Hematopoietic multipotent progenitor cell treated with erythropoietin and hydrocortisone succinate and interleukin-3 and kit ligand, for 15 days (in vitro differentiated cells): Measurements from ENCODE around the gene POLR3GL.
A peak's percentile ranks its signal among the peaks of the same experiment; 100 is the strongest.

ENCODE experiments used
- DNase-seq: peaks from one replicate; pipeline ENCODE4 v3.0.0-alpha.2; 2015; ENCODE audit warnings: low spot score

The POLR3GL gene

DNA sequence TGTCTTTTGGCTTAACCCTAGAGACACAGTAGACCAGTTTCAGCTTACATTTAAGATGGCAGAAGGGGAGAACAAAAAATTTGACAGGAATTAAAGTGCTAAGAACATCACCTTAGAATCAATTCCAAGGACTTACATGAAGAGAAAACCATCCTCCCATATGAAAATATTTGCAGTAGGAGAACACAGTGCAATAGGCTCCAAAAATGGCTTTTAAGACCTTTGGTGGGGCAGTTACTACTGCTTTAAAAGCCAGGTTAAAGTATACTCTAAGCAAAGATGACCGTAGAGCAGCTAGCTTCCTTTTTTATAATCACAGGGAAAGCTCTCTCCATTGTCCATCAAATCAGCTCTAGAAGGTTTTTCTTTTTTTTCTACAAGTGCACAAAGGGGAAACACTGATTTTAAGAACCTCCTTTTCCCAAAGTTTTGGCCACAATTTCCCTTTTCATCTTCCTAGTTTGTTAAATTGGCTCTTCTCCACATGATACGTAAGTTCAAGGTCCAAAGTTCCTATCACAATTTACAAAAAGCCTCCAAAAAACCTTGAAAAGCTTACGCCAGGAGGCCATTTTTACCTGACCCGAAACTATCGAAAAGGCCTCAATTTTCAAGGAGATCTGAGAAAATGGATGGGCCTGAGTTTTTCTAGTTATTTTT, 28.6 kb downstream of the POLR3GL start:
- no peak for DNase-seq

DNA sequence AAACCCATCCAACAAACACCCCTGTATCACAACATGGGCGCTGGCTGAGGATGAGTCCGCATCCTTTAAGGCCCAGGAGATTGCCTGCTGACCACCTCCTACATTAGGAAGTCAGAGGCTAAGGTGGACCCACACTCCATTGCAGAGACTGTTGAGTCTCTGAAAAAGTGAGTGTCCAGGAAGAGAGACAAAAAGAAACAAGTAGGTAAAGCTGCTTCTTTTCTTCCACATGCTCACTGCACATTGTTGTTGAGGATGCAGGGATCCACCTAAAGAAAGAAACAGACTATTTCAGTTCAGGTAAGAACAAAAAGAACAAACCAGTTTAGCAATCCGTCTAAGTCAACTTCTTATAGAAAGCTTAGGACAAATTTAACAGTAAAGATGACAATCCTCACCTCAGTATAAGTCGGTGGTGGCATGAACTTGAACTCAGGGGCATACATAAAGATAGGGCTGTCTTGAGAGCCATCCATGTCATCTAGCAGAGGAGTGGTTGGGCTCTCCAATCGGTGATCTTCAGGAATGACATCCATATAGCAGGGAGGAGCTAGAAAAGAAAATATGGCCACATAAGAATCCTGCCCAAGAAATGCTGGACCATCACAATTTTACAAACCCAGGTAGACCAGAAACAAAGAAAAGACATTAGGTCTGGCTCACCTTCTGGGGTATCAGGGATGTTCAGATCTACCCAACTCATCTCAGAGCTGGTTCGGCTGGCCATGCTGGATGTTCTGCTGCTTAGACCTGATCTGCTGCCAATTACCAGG, 29.3 kb downstream of the POLR3GL start:
- no peak for DNase-seq

DNA sequence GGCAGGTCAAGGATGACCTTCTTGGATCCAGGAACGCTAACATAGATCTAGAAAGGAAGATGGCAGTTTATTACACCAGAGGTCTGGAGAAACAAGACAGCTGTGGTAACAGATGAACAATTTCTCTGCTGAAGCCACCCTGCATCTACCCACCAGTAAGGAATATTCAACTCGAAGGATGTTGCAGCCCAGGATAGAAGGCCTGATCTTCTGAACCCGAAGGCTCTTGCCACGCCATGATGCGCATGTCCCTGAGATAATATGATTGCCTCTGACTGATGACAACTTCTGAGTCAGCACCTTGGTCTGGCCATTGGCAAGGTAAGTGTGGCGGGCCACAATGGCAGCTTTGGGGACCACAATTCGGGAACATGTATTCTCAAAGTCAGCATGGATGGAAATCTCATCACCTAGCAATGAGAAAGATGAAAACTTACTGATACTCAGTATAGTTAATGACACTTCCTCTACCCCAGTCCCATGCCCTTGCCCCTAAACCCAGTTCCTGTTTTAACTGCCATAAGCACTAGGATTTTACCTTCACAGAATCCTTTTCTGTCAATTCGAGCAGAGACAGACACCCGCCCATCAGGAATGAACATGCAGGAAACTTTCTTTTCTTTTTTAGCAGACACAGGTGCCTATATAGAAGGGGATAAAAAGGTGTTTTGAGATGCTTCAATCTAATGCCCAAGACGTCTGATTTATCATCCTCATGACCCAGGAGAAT, 30.1 kb downstream of the POLR3GL start:
- peak; percentile 67 for DNase-seq

DNA sequence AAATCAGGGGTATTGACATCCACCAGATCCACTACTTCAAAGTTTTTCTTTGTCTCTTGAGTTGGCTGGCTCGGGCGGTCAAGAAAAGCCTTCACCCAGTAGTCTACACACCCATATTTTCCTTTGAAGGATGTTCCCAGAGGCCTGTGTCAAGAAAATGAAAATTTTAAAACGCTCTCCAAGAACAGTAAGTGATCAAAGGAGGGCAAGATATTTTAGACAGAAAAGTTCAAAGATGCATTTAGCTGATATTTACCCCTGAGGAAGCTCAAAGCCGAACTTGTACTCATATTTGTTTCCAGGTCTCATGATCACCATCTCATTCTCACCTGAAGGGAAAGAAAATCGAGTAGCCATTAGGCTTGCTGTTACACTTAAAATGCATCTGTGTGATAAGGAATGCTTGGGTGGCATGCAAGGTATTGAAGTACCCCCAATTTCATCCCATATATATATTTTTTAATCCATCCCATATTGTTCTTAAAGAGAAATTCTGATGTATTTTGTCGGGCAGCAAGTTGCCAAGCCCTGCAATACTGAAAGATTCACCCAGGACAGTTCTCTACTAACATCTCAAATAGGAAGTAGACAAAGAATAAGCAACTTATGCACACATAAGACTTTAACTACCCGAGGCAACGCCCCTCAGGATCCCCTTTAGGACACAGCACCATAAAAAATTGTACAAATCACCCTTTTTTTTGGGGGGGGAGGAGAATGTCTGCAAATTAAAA, 30.8 kb downstream of the POLR3GL start:
- peak; percentile 44 for DNase-seq

DNA sequence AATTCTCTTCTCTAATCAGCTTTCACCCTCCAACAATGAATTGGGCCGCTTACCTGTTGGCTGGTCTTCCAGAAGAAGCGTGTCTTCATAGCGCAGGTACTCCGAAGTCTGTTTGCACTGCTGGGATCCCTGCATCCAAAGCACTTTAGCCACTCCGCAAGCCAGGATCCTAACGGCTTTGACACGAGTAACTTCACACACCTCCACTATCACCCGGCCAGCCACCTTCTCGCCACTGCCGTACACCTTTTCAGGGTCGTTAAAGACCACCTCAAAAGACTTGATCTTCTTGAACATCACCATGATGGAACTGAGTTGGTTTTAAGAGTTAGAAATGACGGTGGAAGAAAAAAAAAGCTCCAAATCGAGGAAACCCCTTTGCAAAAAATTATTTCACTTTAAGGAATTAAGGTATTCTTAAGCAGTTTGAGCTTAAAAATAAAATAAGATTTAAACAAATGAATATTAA, 31.5 kb downstream of the POLR3GL start:
- no peak for DNase-seq

DNA sequence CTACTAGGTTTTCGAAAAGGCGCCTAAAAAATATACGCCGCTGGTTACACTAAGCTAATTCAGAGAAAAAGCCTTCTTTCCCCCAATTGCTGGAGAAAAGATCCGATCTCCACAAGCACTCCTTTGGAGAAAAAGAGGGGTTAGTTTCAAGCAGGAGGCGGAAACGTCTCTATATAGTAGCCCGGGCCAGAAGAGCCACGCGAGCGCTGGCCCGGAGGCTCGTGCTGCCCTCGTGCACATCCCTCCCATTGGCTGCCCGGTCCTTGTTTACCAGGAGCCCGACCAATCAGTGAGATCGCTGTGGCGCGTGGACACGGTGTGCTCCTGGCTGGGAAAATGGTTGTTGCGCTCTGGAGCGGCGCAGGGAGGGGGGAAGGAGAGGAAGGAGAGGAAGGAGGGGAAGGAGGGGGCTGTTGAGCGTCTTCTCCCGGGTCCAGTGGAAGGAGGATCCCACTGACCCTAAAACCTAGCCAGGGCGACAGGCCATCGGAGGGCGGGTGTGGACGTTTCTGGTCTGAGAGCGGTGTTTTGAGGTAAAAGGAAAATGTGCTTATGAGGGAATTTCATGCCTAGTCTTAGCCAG, 32.0 kb downstream of the POLR3GL start, which contains the start of gene TXNIP:
TXNIP (minus strand) TSS at position 147 of the 583 bp plus-strand sequence. CDS start 313 bp downstream, outside the sequence.
- peak; percentile 99 for DNase-seq

DNA sequence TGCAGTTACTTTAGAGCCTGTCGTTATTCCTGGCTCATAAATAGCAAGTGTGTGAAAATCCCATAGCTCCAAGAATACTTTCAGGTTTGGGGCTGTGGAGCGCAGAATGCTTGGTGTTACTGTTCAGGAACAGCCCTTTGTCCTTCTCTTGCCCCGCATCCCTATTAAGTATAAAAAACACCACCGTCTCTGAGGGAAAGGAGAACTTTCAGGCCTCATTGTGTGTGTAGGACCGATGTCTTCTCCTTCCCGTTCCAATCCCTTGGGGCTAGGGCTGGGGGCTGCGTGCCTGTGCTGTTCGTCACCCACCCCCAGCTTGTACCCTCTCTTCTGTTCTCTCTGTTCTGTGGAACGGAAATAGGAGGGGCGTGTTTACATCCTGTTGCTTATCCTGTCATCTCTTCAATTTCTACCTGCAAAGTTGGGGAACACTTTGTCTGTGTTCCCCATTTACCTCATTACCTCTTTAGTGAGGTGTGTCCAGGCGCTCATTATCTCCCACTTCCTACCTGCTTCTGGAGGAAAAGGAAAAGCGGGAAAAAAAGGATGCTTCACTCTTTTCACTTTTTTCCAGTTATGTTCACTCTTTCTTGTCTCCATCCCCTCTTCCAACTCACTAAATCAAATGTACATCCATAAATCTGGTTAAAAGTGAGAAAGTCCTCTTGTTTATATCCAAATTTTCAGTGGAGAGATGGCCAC, 32.7 kb downstream of the POLR3GL start:
- no peak for DNase-seq

DNA sequence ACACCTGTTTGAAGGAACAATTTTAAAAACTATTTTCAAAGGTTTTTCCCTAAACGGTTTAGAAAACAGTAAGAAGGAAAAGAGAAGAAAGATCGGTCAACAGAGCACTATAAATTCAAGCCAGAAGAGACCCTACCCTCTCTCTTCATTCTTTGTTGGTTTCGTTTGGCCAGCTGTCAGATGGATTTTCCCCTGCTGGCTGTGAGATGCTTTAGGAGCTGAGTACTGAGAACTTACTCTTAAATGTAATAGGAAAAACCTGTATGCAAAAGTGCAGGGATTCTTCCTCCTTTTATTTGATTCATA, 33.2 kb downstream of the POLR3GL start:
- DNase-seq = peak; percentile 25

DNA sequence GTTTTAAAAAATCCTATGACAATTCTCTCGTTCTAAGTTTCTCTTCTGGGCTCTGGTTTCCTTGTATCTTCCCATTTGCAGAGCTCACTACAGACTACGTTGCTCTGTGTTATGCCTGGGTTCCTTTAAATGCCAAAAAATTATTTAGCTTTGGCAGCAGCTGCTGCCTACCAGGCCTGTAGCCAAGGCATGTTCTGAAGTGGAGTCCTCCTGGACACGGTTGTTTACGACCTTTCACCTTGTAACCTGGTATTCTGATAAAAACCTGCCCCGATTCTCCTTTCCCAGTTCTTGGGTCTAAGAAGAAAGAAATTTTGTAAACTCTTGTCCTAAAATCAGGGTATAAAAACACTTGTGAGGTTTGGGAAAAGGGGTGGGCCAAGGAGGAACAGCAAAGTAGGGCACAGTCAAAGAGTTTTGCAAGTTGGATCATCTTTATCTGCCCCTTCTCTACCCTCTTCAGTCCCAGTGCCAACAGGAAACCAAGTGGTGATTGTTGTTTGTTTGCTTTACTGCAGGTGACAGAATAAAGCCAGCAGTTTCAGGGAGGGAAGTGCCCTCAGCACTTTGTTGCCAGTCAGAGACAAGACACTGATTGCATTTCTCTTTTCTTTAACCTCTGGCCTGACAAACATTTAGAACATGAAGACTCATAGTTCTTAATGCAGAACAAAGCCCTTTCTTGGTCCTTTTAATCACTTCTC, 35.0 kb downstream of the POLR3GL start:
- no peak for DNase-seq

DNA sequence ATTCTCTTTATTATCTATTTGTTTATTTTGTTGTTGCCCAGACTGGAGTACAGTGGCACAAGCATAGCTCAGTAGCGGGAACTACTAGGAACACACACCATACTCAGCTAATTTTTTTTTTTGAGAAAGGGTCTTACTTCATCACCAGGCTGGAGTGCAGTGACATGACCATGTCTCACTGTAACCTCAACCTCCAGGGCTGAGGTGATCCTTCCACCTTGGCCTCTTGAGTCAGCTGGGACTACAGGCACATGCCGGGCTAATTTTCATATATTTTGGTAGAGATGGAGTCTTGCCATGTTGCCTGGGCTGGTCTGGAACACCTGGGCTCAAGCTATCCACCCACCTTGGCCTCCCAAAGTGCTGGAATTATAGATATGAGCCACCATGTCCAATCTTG, 37.2 kb downstream of the POLR3GL start:
- DNase-seq = no peak

DNA sequence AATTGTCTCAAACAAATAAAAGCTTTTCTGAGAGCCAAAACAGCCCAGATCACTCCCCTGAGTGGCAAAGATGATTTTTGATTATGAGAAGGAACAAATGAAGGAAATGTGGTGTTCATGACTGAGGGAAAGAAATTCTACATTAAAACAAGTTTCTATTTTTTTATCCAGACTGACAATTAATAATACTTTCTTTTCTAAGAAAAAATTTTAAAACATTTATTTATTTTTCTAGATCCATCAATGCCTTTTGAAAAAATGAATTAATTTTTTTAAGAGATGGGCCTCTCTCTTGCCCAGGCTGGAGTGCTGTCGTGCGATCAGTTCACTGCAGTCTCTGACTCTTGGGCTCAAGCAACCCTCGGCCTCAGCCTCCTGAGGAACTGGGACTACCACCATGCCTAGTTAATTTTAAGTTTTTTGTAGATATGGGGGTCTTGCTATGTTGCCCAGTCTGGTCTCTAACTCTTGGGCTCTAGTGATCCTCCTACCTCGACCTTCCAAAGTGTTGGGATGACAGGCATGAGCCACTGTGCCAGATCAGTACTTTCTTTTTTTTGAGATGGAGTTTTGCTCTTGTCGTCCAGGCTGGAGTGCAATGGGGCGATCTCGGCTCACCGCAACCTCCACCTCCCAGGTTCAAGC, 43.1 kb downstream of the POLR3GL start:
- no peak for DNase-seq

DNA sequence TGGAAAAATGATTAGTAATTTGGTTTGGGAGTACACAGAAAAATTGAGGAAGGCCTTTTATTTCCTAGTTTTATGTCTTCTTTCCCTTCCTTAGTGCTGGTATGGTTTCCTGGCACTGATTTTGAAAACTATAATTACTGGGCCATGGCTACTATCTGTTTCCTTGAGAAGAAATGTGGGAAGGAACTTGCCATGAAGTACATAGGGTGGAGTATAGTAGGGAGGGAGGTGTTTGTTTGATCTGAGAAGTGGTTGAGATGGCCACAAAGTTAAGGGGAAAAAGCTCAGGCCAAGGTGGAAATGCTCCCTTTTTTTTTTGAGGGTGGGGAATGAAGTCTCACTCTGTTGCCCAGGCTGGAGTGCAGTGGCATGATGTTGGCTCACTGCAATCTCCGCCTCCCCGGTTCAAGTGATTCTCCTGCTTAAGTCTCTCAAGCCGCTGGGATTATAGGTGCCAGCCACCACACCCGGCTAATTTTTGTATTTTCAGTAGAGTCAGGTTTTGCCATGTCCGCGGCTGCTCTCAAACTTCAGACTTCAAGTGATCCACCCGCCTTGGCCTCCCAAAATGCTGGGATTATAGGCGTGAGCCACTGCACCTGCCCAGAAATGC, 45.7 kb downstream of the POLR3GL start:
- no peak for DNase-seq

DNA sequence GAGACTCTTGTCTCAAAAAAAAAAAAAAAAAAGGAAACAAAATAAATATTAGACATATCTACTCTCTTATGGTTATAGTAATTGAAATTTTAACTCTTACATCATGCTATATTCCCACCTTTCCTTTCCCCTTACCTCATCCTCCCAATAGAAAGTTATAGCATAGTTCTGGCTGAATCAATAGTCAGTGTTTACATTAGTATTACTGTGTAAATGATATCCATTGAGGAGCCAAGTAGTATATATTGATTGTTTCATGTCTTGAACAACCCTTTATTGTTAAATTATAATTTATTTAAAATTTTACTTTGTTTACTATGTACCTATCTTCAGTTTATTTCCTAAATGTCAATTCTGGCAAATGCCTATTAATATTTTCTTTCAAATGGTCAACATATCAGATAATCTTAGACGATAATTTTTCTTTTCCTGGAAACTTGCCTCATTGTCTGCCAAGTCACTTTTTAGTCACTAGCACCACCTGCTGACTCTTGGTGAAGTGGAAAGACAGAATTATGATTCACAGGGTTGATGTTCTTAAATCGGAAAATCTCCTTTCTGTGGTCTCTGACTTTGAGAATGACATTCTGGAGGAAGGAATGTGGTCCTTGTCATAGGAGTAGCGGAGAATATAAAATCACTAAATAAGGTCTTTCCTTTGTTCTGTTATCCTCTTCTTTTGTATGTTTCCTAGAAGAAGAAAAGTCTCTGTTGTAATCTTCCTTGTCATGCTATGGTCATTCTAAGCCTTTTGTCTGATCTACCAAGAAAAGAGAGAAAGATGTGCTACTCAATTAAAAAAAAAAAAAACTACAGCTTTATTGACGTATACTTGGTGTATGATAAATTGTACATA, 48.4 kb downstream of the POLR3GL start:
- peak; percentile 71 for DNase-seq

DNA sequence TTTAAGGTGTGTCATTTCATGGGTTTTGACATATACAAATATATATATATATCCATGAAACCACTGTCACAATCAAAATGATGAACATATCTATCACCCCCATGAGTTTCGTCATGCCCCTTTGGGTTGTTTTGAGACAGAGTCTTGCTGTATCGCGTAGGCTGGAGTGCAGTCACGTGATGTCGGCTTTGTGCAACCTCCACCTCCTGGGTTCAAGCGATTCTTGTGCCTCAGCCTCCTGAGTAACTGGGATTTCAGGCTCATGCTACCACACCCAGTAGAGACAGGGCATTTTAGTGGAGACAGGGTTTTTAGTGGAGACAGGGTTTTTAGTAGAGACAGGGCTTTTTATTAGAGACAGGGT, 49.1 kb downstream of the POLR3GL start:
- DNase-seq = no peak

DNA sequence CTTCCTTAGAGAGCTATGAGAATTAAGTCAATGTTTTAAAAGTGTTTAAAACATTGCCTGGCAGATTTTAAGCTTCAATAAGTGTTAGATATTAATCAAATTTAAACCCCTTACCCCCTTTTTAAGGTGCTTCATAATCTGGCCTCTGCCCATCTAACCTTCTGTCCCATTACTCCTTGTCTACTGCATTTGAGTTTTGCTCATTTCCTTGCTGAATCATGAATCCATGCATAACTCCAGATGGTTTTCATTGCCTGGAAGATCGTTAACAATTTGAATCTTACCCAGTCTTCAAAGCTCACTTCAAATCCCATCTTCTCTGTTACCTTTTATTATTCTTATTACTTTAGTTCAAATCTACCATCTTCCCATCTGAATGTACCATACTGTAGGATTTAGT, 52.4 kb downstream of the POLR3GL start:
- no peak for DNase-seq

DNA sequence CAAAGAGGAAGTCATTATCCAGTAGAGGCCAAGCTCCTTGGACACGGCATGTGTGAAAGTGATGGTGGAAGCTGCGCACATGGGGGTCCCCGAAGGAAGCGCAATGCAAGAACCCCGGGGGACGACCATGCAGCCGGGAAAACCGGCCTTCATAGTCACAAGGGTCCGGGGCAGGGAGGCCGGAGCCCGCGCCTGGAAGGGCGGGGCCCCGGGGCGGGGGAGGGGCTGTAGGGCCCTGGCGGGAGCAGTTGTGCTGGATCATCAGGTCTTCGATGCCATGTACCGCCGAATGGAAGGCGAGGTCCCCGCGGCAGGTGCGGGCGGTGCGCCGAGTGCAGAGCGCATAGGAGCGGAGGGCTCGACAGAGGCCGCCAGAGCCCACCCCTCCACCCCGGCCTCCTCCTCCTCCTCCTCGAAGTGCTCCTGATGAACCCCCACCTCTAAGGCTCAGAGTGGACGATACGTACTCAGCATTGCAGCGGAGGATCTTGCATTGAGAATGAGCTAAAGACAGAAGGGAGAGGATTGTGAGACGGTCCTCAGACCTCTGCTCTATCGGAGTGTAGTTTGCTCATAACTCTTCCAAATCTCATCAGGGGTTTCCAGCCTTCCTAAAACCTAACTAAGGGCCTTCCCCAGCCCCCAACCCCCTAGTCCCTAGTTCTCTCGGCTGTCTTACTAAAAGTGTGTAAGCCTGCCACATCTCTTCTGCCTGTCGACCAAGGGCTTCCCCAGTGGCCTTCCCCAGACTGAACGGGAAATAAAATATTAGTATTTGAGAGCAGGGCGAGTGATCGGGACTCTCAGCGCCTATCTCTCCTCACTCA, 55.0 kb downstream of the POLR3GL start:
- no peak for DNase-seq

DNA sequence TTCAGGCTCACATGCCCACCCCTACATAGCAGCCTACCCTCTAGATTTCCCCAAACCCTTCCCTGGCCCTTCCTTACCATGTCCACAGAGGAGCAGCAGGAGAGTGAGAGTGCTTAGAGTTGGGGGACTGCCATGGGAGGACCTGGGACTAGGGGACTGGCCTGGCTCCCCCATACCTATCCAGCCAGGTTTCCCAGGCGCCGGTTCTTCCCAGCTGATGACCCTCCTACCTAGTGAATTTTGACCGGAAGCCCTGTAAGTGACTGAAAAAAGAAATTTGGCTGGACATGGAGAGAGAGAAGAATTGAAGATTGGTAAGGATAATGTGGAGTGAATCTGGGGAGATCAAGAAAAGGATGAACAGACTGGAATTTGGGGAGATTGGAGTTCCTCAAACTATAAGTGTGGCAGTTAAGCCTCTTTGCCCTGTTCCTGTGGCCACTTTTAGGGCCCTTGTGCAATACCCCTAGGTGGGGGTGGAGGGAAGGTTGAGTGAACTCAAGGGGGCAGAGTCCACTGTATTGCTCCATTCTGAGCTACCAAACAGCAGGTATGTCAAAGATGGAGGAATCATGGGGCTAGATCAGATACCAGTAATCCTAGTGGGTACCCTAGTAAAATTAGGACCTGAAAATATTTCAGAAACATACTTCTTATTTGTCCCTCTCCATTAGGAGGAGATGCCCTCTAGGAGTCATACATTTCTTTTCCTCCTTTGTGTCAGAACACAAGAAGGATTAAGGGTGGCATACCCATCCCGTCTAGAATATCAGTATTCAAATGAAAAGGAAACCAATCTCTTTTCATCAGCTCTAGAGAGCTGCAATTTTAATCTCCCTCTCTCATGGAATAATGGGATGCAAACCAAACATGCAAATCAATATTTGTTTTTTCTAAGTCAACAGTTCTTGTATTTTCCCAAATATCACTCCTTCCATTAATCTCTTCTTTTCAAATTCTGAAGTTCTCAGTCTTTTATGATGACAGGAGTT, 55.9 kb downstream of the POLR3GL start:
- DNase-seq = no peak
